ENCODE results near the gene TMEM255B.

Gene TMEM255B

GRCh38 chr13:113754691-113755090, 4.3 kb upstream of the TMEM255B start:
- Histone ChIP-seq H4K20me1 (ENCODE audit: insufficient read depth, low read length) (no peaks in the 10 kb centered on the region), H3K9me3 (replicated peaks; ENCODE audit: insufficient read depth, low read length) (no peaks in the 10 kb centered on the region), H3F3A (ENCODE audit: insufficient read depth, low read length) (no peaks in the 10 kb centered on the region), H3K4me1 (ENCODE audit: low read length) (peaks cover 15% of the 10 kb centered on the region), H3K36me3 (replicated peaks; ENCODE audit: insufficient read depth, low read length) (no peaks in the 10 kb centered on the region), H3K27me3 (replicated peaks; ENCODE audit: insufficient read depth, low read length) (peaks cover 14% of the 10 kb centered on the region; the same call in 1 of the 2 replicates), H2AFZ (ENCODE audit: low read length) (no peak overlapping the region), H3K27ac (ENCODE audit: low read length) (no peak overlapping the region), H3K4me2 (ENCODE audit: low read depth, low read length) (no peak overlapping the region), H3K4me3 (ENCODE audit: low read length) (no peak overlapping the region), H3K79me2 (ENCODE audit: low read length) (no peaks in the 10 kb centered on the region), H3K9me2 (replicated peaks; ENCODE audit: insufficient read depth, low read length) (no peaks in the 10 kb centered on the region), H3K9ac (ENCODE audit: low read length) (no peak overlapping the region)
- TF ChIP-seq EZH2phosphoT487 (IDR thresholded peaks at IDR 0.05; ENCODE audit: low read length) (no peak), CTCF (IDR thresholded peaks at IDR 0.05; ENCODE audit: low read length) (no peak), EZH2 (optimal IDR thresholded peaks at IDR 0.05; ENCODE audit: low read depth, low read length) (no peak)
- DNase-seq: no peak

GRCh38 chr13:113756441-113757097, 2.5 kb upstream of the TMEM255B start:
- H3K27me3 ChIP-seq (replicated peaks; ENCODE audit: insufficient read depth, low read length): peaks cover 14% of the 10 kb centered on the region; the same call in 1 of the 2 replicates
- H3K4me2 ChIP-seq (ENCODE audit: low read depth, low read length): no peak overlapping the region
- no peak overlapping the region for H2AFZ ChIP-seq (ENCODE audit: low read length)
- no peaks in the 10 kb centered on the region for H3F3A ChIP-seq (ENCODE audit: insufficient read depth, low read length)
- no peaks in the 10 kb centered on the region for H3K9me3 ChIP-seq (replicated peaks; ENCODE audit: insufficient read depth, low read length)
- no peaks in the 10 kb centered on the region for H4K20me1 ChIP-seq (ENCODE audit: insufficient read depth, low read length)
- no peaks in the 10 kb centered on the region for H3K9me2 ChIP-seq (replicated peaks; ENCODE audit: insufficient read depth, low read length)
- H3K79me2 ChIP-seq (ENCODE audit: low read length): no peaks in the 10 kb centered on the region
- peaks cover 15% of the 10 kb centered on the region for H3K4me1 ChIP-seq (ENCODE audit: low read length)
- TF ChIP-seq EZH2 (optimal IDR thresholded peaks at IDR 0.05; ENCODE audit: low read depth, low read length) (no peak), CTCF (IDR thresholded peaks at IDR 0.05; ENCODE audit: low read length) (no peak), EZH2phosphoT487 (IDR thresholded peaks at IDR 0.05; ENCODE audit: low read length) (no peak)
- no peak overlapping the region for H3K9ac ChIP-seq (ENCODE audit: low read length)
- no peak overlapping the region for H3K27ac ChIP-seq (ENCODE audit: low read length)
- no peak for DNase-seq
- no peak overlapping the region for H3K4me3 ChIP-seq (ENCODE audit: low read length)
- H3K36me3 ChIP-seq (replicated peaks; ENCODE audit: insufficient read depth, low read length): no peaks in the 10 kb centered on the region

GRCh38 chr13:113759525-113760137, 605 bp downstream of the TMEM255B start:
- Histone ChIP-seq H3K27me3 (replicated peaks; ENCODE audit: insufficient read depth, low read length) (no peaks in the 10 kb centered on the region), H3K9ac (ENCODE audit: low read length) (peak overlapping the region; percentile 61), H3K9me3 (replicated peaks; ENCODE audit: insufficient read depth, low read length) (no peaks in the 10 kb centered on the region), H3K9me2 (replicated peaks; ENCODE audit: insufficient read depth, low read length) (no peaks in the 10 kb centered on the region), H3K36me3 (replicated peaks; ENCODE audit: insufficient read depth, low read length) (no peaks in the 10 kb centered on the region), H3K79me2 (ENCODE audit: low read length) (no peaks in the 10 kb centered on the region), H2AFZ (ENCODE audit: low read length) (peak overlapping the region; percentile 66), H3K27ac (ENCODE audit: low read length) (no peak overlapping the region), H3F3A (ENCODE audit: insufficient read depth, low read length) (no peaks in the 10 kb centered on the region), H3K4me2 (ENCODE audit: low read depth, low read length) (peak overlapping the region; percentile 100), H3K4me1 (ENCODE audit: low read length) (peaks cover 15% of the 10 kb centered on the region), H3K4me3 (ENCODE audit: low read length) (peak overlapping the region; percentile 84), H4K20me1 (ENCODE audit: insufficient read depth, low read length) (no peaks in the 10 kb centered on the region)
- DNase-seq: no peak
- TF ChIP-seq EZH2 (optimal IDR thresholded peaks at IDR 0.05; ENCODE audit: low read depth, low read length) (no peak), EZH2phosphoT487 (IDR thresholded peaks at IDR 0.05; ENCODE audit: low read length) (no peak), CTCF (IDR thresholded peaks at IDR 0.05; ENCODE audit: low read length) (no peak)
